SK-N-SH treated with all-trans-retinoic acid at 6 μM for 48 hours (cell line): ENCODE data around the gene FAM20C.

Source experiments
- ATAC-seq: fragments of 200-7000 bp; cut with Tn5 transposase; 3 replicates; pipeline ENCODE4 v1.9.1; 2020; ENCODE audit warnings: mild to moderate bottlenecking, moderate library complexity
- ARNTL ChIP-seq: fragments of 450-650 bp; formaldehyde crosslinking; IDR thresholded peaks from 2 replicates; pipeline ENCODE4 v1.5.0; 2020; ENCODE audit warnings: low read depth, mild to moderate bottlenecking, moderate library complexity, borderline replicate concordance
- BACH2 ChIP-seq: fragments of 250-450 bp; sonication (Bioruptor Pico); IDR thresholded peaks from 2 replicates; pipeline ENCODE4 v1.9.0; 2021; ENCODE audit warnings: mild to moderate bottlenecking, borderline replicate concordance
- GLIS3 ChIP-seq: fragments of 250-450 bp; sonication (Bioruptor Pico); IDR thresholded peaks from 2 replicates; pipeline ENCODE4 v1.5.0; 2020; ENCODE audit warnings: mild to moderate bottlenecking, moderate library complexity
- ISL1 ChIP-seq: fragments of 250-450 bp; sonication (Bioruptor Pico); IDR thresholded peaks from 2 replicates; pipeline ENCODE4 v2.1.2; 2022; ENCODE audit warnings: mild to moderate bottlenecking, moderate library complexity
- PPARA ChIP-seq: fragments of 250-450 bp; sonication (Bioruptor Pico); IDR thresholded peaks from 2 replicates; pipeline ENCODE4 v1.5.0; 2020; ENCODE audit warnings: mild to moderate bottlenecking, borderline replicate concordance
- RARB ChIP-seq: fragments of 250-450 bp; sonication (Bioruptor Pico); IDR thresholded peaks from 2 replicates; pipeline ENCODE4 v1.8.0; 2021; ENCODE audit warnings: mild to moderate bottlenecking, moderate library complexity
- SNAI2 ChIP-seq: fragments of 250-450 bp; sonication (Bioruptor Pico); IDR thresholded peaks from 2 replicates; pipeline ENCODE4 v1.5.0; 2020; ENCODE audit warnings: mild to moderate bottlenecking, moderate library complexity
- TCF4 ChIP-seq: fragments of 250-450 bp; sonication (Bioruptor Pico); IDR thresholded peaks from 2 replicates; pipeline ENCODE4 v1.8.0; 2021; ENCODE audit warnings: mild to moderate bottlenecking, moderate library complexity, borderline replicate concordance
- TOX ChIP-seq: fragments of 250-450 bp; sonication (Bioruptor Pico); IDR thresholded peaks from 2 replicates; pipeline ENCODE4 v1.8.0; 2021; ENCODE audit warnings: mild to moderate bottlenecking, moderate library complexity, borderline replicate concordance
- ZC3H10 ChIP-seq: fragments of 250-450 bp; sonication (Bioruptor Pico); IDR thresholded peaks from 2 replicates; pipeline ENCODE4 v1.5.1; 2021; ENCODE audit warnings: mild to moderate bottlenecking, moderate library complexity
- ZFP3 ChIP-seq: fragments of 250-450 bp; sonication (Bioruptor Pico); IDR thresholded peaks from 2 replicates; pipeline ENCODE4 v1.5.0; 2020; ENCODE audit warnings: mild to moderate bottlenecking, moderate library complexity
- ZFP30 ChIP-seq: fragments of 450-650 bp; formaldehyde crosslinking; IDR thresholded peaks from 2 replicates; pipeline ENCODE4 v1.5.0; 2022; ENCODE audit warnings: mild to moderate bottlenecking, moderate library complexity
- ZNF565 ChIP-seq: fragments of 450-650 bp; formaldehyde crosslinking; conservative IDR thresholded peaks from 2 replicates; pipeline ENCODE4 v1.5.0; 2020; ENCODE audit warnings: low read depth, mild to moderate bottlenecking, moderate library complexity
- ZNF70 ChIP-seq: fragments of 450-650 bp; formaldehyde crosslinking; IDR thresholded peaks from 2 replicates; pipeline ENCODE4 v1.5.0; 2020; ENCODE audit warnings: mild to moderate bottlenecking, moderate library complexity
- ZNF8 ChIP-seq: fragments of 450-650 bp; formaldehyde crosslinking; IDR thresholded peaks from 2 replicates; pipeline ENCODE4 v1.5.0; 2020; ENCODE audit warnings: mild to moderate bottlenecking, moderate library complexity
- TF ChIP-seq, protein P1 (sequence below): fragments of 250-450 bp; sonication (Bioruptor Pico); IDR thresholded peaks from 2 replicates; pipeline ENCODE4 v1.5.1; 2021; ENCODE audit warnings: mild to moderate bottlenecking, moderate library complexity
- TF ChIP-seq, protein P2 (sequence below): fragments of 250-450 bp; sonication (Bioruptor Pico); IDR thresholded peaks from 2 replicates; pipeline ENCODE4 v1.8.0; 2020; ENCODE audit warnings: mild to moderate bottlenecking, moderate library complexity, borderline replicate concordance
- TF ChIP-seq, protein P3 (sequence below): fragments of 250-450 bp; sonication (Bioruptor Pico); IDR thresholded peaks from 2 replicates; pipeline ENCODE4 v1.5.0; 2020; ENCODE audit warnings: mild to moderate bottlenecking, moderate library complexity
- TF ChIP-seq, protein P4 (sequence below): fragments of 250-450 bp; sonication (Bioruptor Pico); IDR thresholded peaks from 2 replicates; pipeline ENCODE4 v1.8.0; 2021; ENCODE audit warnings: low read depth, mild to moderate bottlenecking, moderate library complexity, borderline replicate concordance

FAM20C gene

DNA sequence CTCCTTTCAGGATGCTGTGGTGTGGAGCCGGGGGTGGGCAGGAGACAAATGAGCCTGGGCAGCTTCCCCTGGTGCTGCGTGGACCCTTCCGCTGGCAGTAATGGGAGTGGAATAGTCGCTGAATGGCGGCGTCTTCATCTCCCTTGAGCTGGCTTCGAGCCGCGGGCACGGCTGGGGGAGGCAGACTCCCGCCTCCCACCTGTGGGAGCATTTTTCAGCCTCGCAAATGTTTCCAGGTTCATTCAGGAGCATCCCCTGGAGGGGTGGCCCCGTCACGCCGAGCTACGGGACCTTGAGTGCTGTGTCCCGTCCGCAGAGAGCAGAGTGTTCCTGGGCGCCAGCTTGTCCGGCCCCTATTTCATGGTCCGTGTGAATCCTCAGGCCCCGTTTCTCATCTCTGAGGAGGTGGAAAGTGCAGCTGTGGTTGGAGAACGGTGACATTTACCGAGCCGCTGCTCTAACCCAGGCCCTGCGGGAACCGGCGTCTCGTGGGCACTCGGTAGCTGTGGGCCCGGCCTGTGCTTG lies 18.1 kb downstream of the FAM20C start:
- no peak for ATAC-seq
- TF ChIP-seq ZFP30 (no peak), ZNF565 (CRISPR knock-in tag) (no peak), GLIS3 (CRISPR knock-in tag) (no peak), TCF4 (CRISPR knock-in tag) (no peak), BACH2 (no peak)
- TF ChIP-seq, protein P1, sequence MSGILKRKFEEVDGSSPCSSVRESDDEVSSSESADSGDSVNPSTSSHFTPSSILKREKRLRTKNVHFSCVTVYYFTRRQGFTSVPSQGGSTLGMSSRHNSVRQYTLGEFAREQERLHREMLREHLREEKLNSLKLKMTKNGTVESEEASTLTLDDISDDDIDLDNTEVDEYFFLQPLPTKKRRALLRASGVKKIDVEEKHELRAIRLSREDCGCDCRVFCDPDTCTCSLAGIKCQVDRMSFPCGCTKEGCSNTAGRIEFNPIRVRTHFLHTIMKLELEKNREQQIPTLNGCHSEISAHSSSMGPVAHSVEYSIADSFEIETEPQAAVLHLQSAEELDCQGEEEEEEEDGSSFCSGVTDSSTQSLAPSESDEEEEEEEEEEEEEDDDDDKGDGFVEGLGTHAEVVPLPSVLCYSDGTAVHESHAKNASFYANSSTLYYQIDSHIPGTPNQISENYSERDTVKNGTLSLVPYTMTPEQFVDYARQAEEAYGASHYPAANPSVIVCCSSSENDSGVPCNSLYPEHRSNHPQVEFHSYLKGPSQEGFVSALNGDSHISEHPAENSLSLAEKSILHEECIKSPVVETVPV (CRISPR knock-in tag): no peak

DNA sequence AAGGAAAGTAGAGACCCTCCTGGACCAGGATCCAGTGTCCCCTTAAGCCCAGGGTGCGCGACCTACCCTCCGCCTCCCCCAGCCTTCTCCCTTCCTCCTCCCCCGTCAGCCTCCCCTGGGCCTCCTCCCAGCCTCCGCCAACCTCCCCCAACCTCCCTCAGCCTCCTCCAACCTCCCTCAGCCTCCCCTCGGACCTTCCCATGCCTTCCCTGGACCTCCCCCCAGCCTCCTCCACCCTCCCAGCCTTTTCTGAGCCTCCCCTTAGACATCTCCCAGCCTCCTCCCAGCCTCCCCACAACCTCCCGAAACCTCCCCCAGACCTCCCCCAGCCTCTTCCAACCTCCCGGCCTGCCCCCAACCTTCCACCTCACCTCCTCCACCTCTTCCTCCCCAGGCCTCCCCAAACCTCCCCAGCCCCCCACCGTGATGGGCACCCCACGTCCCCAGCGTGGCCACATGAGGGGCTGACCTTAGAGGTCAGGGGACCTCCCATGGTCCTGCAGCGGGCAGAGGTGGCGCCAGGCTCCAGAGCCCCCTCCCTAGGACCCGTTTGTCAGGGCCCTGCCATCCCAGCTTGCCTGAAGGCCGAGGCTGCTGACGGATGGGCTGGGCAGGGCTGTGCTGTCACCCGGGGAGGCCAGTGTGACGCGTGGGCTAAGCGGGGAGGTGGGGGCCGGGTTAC lies 18.8 kb downstream of the FAM20C start:
- no peak; the same call in 2 of the 3 replicates for ATAC-seq
- TF ChIP-seq, protein P1 (CRISPR knock-in tag): no peak
- no peak for TF ChIP-seq TOX
- TF ChIP-seq ARNTL: no peak
- TF ChIP-seq, protein P2, sequence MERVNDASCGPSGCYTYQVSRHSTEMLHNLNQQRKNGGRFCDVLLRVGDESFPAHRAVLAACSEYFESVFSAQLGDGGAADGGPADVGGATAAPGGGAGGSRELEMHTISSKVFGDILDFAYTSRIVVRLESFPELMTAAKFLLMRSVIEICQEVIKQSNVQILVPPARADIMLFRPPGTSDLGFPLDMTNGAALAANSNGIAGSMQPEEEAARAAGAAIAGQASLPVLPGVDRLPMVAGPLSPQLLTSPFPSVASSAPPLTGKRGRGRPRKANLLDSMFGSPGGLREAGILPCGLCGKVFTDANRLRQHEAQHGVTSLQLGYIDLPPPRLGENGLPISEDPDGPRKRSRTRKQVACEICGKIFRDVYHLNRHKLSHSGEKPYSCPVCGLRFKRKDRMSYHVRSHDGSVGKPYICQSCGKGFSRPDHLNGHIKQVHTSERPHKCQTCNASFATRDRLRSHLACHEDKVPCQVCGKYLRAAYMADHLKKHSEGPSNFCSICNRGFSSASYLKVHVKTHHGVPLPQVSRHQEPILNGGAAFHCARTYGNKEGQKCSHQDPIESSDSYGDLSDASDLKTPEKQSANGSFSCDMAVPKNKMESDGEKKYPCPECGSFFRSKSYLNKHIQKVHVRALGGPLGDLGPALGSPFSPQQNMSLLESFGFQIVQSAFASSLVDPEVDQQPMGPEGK: no peak
- TF ChIP-seq SNAI2 (CRISPR knock-in tag): no peak
- no peak for TF ChIP-seq PPARA (CRISPR knock-in tag)

DNA sequence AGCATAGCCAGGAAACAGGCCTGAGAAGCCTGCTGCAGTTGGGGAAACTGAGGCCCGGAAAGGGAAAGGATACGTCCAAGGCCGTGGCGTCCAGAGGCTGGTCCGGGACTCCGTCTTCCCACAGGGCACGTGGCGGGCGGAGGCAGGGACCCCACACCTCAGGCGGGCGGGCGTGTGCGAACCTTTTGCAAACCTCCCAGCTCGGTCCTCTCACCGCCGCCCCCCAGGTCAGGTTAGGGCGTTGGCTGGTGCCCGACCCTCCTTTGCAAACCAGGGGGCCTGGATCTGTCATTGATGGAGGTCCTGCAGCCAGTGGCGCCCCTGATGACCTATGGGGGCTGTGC lies 19.3 kb downstream of the FAM20C start:
- TF ChIP-seq, protein P3, sequence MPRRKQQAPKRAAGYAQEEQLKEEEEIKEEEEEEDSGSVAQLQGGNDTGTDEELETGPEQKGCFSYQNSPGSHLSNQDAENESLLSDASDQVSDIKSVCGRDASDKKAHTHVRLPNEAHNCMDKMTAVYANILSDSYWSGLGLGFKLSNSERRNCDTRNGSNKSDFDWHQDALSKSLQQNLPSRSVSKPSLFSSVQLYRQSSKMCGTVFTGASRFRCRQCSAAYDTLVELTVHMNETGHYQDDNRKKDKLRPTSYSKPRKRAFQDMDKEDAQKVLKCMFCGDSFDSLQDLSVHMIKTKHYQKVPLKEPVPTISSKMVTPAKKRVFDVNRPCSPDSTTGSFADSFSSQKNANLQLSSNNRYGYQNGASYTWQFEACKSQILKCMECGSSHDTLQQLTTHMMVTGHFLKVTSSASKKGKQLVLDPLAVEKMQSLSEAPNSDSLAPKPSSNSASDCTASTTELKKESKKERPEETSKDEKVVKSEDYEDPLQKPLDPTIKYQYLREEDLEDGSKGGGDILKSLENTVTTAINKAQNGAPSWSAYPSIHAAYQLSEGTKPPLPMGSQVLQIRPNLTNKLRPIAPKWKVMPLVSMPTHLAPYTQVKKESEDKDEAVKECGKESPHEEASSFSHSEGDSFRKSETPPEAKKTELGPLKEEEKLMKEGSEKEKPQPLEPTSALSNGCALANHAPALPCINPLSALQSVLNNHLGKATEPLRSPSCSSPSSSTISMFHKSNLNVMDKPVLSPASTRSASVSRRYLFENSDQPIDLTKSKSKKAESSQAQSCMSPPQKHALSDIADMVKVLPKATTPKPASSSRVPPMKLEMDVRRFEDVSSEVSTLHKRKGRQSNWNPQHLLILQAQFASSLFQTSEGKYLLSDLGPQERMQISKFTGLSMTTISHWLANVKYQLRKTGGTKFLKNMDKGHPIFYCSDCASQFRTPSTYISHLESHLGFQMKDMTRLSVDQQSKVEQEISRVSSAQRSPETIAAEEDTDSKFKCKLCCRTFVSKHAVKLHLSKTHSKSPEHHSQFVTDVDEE (CRISPR knock-in tag): no peak
- TF ChIP-seq ISL1 (CRISPR knock-in tag) (no peak), BACH2 (no peak), TCF4 (CRISPR knock-in tag) (no peak), PPARA (CRISPR knock-in tag) (no peak), ZNF70 (CRISPR knock-in tag) (no peak), ZC3H10 (CRISPR knock-in tag) (no peak), ZNF8 (no peak), ZFP3 (CRISPR knock-in tag) (no peak), ZFP30 (no peak), SNAI2 (CRISPR knock-in tag) (no peak), RARB (CRISPR knock-in tag) (no peak), ARNTL (no peak)
- TF ChIP-seq, protein P4, sequence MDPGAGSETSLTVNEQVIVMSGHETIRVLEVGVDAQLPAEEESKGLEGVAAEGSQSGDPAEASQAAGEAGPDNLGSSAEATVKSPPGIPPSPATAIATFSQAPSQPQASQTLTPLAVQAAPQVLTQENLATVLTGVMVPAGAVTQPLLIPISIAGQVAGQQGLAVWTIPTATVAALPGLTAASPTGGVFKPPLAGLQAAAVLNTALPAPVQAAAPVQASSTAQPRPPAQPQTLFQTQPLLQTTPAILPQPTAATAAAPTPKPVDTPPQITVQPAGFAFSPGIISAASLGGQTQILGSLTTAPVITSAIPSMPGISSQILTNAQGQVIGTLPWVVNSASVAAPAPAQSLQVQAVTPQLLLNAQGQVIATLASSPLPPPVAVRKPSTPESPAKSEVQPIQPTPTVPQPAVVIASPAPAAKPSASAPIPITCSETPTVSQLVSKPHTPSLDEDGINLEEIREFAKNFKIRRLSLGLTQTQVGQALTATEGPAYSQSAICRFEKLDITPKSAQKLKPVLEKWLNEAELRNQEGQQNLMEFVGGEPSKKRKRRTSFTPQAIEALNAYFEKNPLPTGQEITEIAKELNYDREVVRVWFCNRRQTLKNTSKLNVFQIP (CRISPR knock-in tag): no peak
- TF ChIP-seq, protein P2: no peak
- no peak for ATAC-seq
